GM12878 (cell line): ENCODE measurements around the gene ASIC2. TPM values are rescaled to one million over a fixed set of nuclear protein-coding genes. Genes with fewer than 3 reads are reported as not detected.

ENCODE experiments used
- ATAC-seq: fragments of 200-7000 bp; cut with Tn5 transposase; 3 replicates; pipeline ENCODE4 v1.9.1; 2020; ENCODE audit warnings: mild to moderate bottlenecking, moderate library complexity
- BruUV-seq: library from RNA; stranded (reverse); fragments of 400-500 nt; replicated peaks from 2 replicates; lab custom pipeline; 2021; lab: Mats Ljungman, UMichigan
- CTCF ChIA-PET: fragments of 300-600 bp; sonication (Branson Sonifier 250); formaldehyde crosslinking; extraction: SDS; loops from one replicate; lab custom pipeline; 2021; ENCODE audit warnings: inconsistent platforms; lab: Yijun Ruan, JAX
- POLR2A ChIA-PET: fragments of 350-600 bp; formaldehyde crosslinking; extraction: SDS; loops from one replicate; lab custom pipeline; 2021; ENCODE audit warnings: inconsistent platforms; lab: Charles Lee
- RAD21 ChIA-PET: fragments of 300-600 bp; sonication (Branson Sonifier 250); formaldehyde crosslinking; loops from one replicate; lab custom pipeline; 2023; ENCODE audit warnings: antibody characterized with exemption; ENCODE audit not compliant: unreplicated experiment; lab: Charles Lee
- SMC1A ChIA-PET: fragments of 300-600 bp; sonication (Branson Sonifier 250); formaldehyde crosslinking; loops from one replicate; lab custom pipeline; 2023; ENCODE audit not compliant: unreplicated experiment, uncharacterized antibody; lab: Charles Lee
- DNase-seq: peaks from one replicate; pipeline ENCODE4 v3.0.0-alpha.2; 2011; ENCODE audit warnings: low read depth, low spot score
- FAIRE-seq: peaks from 3 replicates; lab custom pipeline; 2011; peaks lifted over from hg19 to GRCh38; lab: Jason Lieb, UNC
- H2AFZ ChIP-seq: 2 replicates; pipeline ENCODE4 v1.6.0; 2011; ENCODE audit warnings: low read depth, low read length, control low read depth; ENCODE audit not compliant: control insufficient read depth
- H3K27ac ChIP-seq: 2 replicates; pipeline ENCODE4 v1.5.1; 2011; ENCODE audit warnings: control low read depth; ENCODE audit not compliant: control insufficient read depth, insufficient read depth
- H3K27me3 ChIP-seq, 2 experiments: replicated peaks in 1 of 2; 2 replicates each; pipeline versions ENCODE4 v1.6.0 to v1.6.1; 2011; ENCODE audit warnings: low read length in 1 of 2; ENCODE audit not compliant: control insufficient read depth in 2 of 2, insufficient read depth in 2 of 2
- H3K36me3 ChIP-seq, 2 experiments: 2 replicates each; pipeline ENCODE4 v1.5.1; 2011; ENCODE audit warnings: low read length in 1 of 2; ENCODE audit not compliant: control insufficient read depth in 2 of 2, insufficient read depth in 2 of 2
- H3K4me1 ChIP-seq: 2 replicates; pipeline ENCODE4 v1.6.1; 2011; ENCODE audit warnings: mild to moderate bottlenecking, low read length, moderate library complexity, mixed read lengths; ENCODE audit not compliant: control insufficient read depth, insufficient read depth
- H3K4me2 ChIP-seq: 2 replicates; pipeline ENCODE4 v1.6.0; 2011; ENCODE audit warnings: control low read depth; ENCODE audit not compliant: control insufficient read depth, insufficient read depth
- H3K4me3 ChIP-seq: fragments of 200-600 bp; sonication (generic); 2 replicates; pipeline ENCODE4 v1.5.1; 2016
- H3K79me2 ChIP-seq: 2 replicates; pipeline ENCODE4 v1.6.0; 2011; ENCODE audit warnings: low read length; ENCODE audit not compliant: control insufficient read depth, insufficient read depth
- H3K9ac ChIP-seq: 2 replicates; pipeline ENCODE4 v1.8.0; 2011; ENCODE audit warnings: low read length, control low read depth, mixed read lengths; ENCODE audit not compliant: control insufficient read depth, insufficient read depth
- H3K9me3 ChIP-seq: replicated peaks from 3 replicates; pipeline ENCODE4 v1.5.1; 2011; ENCODE audit warnings: mild to moderate bottlenecking, low read length; ENCODE audit not compliant: control insufficient read depth, insufficient read depth
- H4K20me1 ChIP-seq: 2 replicates; pipeline ENCODE4 v1.6.0; 2011; ENCODE audit not compliant: control insufficient read depth, insufficient read depth
- ATF3 ChIP-seq: IDR thresholded peaks from 2 replicates; pipeline ENCODE4 v1.6.1; 2011; ENCODE audit warnings: low read depth, mild to moderate bottlenecking, low read length, moderate library complexity, borderline replicate concordance; ENCODE audit errors: extremely low read depth
- BCL11A ChIP-seq: IDR thresholded peaks from 2 replicates; pipeline ENCODE4 v1.6.1; 2011; ENCODE audit warnings: low read depth, low read length
- BRCA1 ChIP-seq: IDR thresholded peaks from 2 replicates; pipeline ENCODE4 v1.6.1; 2011; ENCODE audit warnings: low read depth, low read length, improper control_type of control experiment
- CUX1 ChIP-seq: IDR thresholded peaks from 2 replicates; pipeline ENCODE4 v1.6.1; 2012; ENCODE audit warnings: improper control_type of control experiment, low read depth, low read length; ENCODE audit not compliant: insufficient replicate concordance
- DPF2 ChIP-seq: fragments of 450-650 bp; IDR thresholded peaks from 2 replicates; pipeline ENCODE4 v1.6.1; 2017; ENCODE audit warnings: mild to moderate bottlenecking
- FOXM1 ChIP-seq: IDR thresholded peaks from 2 replicates; pipeline ENCODE4 v1.6.1; 2012; ENCODE audit warnings: low read depth, mild to moderate bottlenecking, inconsistent platforms, low read length, moderate library complexity
- IKZF2 ChIP-seq, 2 experiments: fragments of 450-650 bp; IDR thresholded peaks; 2 replicates each; pipeline ENCODE4 v1.6.1; 2017; ENCODE audit warnings: mild to moderate bottlenecking in 2 of 2, moderate library complexity in 2 of 2
- MEF2A ChIP-seq: IDR thresholded peaks from 2 replicates; pipeline ENCODE4 v1.6.1; 2011; ENCODE audit warnings: low read depth, mild to moderate bottlenecking, low read length, moderate library complexity; ENCODE audit not compliant: insufficient read depth
- MXI1 ChIP-seq: fragments of 150-350 bp; IDR thresholded peaks from 2 replicates; pipeline ENCODE4 v1.6.1; 2011; ENCODE audit warnings: low read depth, mild to moderate bottlenecking, inconsistent platforms, low read length, improper control_type of control experiment
- NR2C1 ChIP-seq: fragments of 450-650 bp; IDR thresholded peaks from 2 replicates; pipeline ENCODE4 v1.6.1; 2017; ENCODE audit warnings: antibody characterized with exemption, mild to moderate bottlenecking, moderate library complexity
- NR2C2 ChIP-seq: IDR thresholded peaks from 2 replicates; pipeline ENCODE4 v1.6.1; 2011; ENCODE audit warnings: borderline replicate concordance, low read depth; ENCODE audit not compliant: control insufficient read depth, insufficient read length
- NR2F1 ChIP-seq: fragments of 450-650 bp; conservative IDR thresholded peaks from 2 replicates; pipeline ENCODE4 v1.6.1; 2017; ENCODE audit warnings: mild to moderate bottlenecking
- PAX5 ChIP-seq: IDR thresholded peaks from 2 replicates; pipeline ENCODE4 v1.6.1; 2011; ENCODE audit warnings: low read depth, low read length, borderline replicate concordance
- POLR2A ChIP-seq: IDR thresholded peaks from 2 replicates; pipeline ENCODE4 v1.6.1; 2011; ENCODE audit warnings: low read depth, mild to moderate bottlenecking, low read length
- RCOR1 ChIP-seq: conservative IDR thresholded peaks from 2 replicates; pipeline ENCODE4 v1.6.1; 2012; ENCODE audit warnings: low read depth, low read length, improper control_type of control experiment
- RFX5 ChIP-seq: IDR thresholded peaks from 2 replicates; pipeline ENCODE4 v1.6.1; 2011; ENCODE audit warnings: low read depth, low read length, improper control_type of control experiment
- SKIL ChIP-seq: fragments of 450-650 bp; IDR thresholded peaks from 2 replicates; pipeline ENCODE4 v1.6.1; 2017; ENCODE audit warnings: mild to moderate bottlenecking, low read depth, inconsistent platforms; ENCODE audit not compliant: poor library complexity, severe bottlenecking
- SMC3 ChIP-seq: IDR thresholded peaks from 2 replicates; pipeline ENCODE4 v1.6.1; 2011; ENCODE audit warnings: low read length, improper control_type of control experiment, borderline replicate concordance
- WGBS: methylation state at CpG from one replicate; pipeline ENCODE4 v1.1.6; 2016; ENCODE audit warnings: low lambda C conversion rate; ENCODE audit not compliant: insufficient replicate concordance, insufficient coverage; ENCODE audit errors: missing lambda C conversion rate; 5-methylcytosine and 5-hydroxymethylcytosine counted together
- in situ Hi-C: fragments of 300-500 bp; cut with MboI; formaldehyde crosslinking; loops from 9 replicates; pipeline ENCODE4 v1.14.3; 2018; ENCODE audit warnings: mixed read lengths
- intact Hi-C: fragments of 100-400 bp; cut with micrococcal nuclease; formaldehyde crosslinking; loops from one replicate; pipeline ENCODE4 v1.14.2; 2022; ENCODE audit not compliant: unreplicated experiment
- polyA plus RNA-seq, 11 experiments: library from polyadenylated mRNA; depleted of rRNA in 4 of 11; unstranded in 6 of 11; stranded (reverse) in 5 of 11; fragments of >200 nt; fragmentation: Nextera tagmentation in 4 of 11; fragmentation: Illumina TruSeq in 1 of 11; extraction: Ambion mirVana in 4 of 11; extraction: Trizol in 1 of 11; gene quantifications; 1 replicate in 1 of 11; 2 replicates in 10 of 11; pipeline versions ENCODE4 v1.2.1 to v1.2.3, GENCODE V29; 2011 to 2016; ENCODE audit warnings: inconsistent platforms in 2 of 11, missing spikeins in 2 of 11, low read depth in 1 of 11
- total RNA-seq, 4 experiments: library from RNA; depleted of rRNA in 3 of 4; stranded (reverse); fragments of >200 nt in 3 of 4; fragmentation: Illumina TruSeq in 1 of 4; extraction: Trizol in 1 of 4; gene quantifications; 2 replicates each; pipeline versions ENCODE4 v1.2.1 to v1.2.3, GENCODE V29; 2013 to 2021

Gene ASIC2
- total and polyA plus RNA-seq, 10 of the 15 experiments (the other 5 are each of a cell fraction or from before 2014, with no cell fraction given), result not detected

- H2AFZ ChIP-seq, result no peak overlapping the region
- BruUV-seq, result no TSS peak
- no peaks in the 10 kb centered on the region for H4K20me1 ChIP-seq
- H3K9ac ChIP-seq, result no peak overlapping the region
- TF ChIP-seq SKIL (no peak), BCL11A (no peak), MEF2A (no peak), PAX5 (no peak), RFX5 (no peak), MXI1 (no peak), DPF2 (no peak), FOXM1 (no peak), SMC3 (no peak), ATF3 (no peak), CUX1 (no peak), RCOR1 (no peak), IKZF2 (IDR thresholded peaks at IDR 0.05) (no peak), NR2C1 (no peak), BRCA1 (no peak), NR2C2 (no peak), NR2F1 (no peak), POLR2A (no peak)
- RAD21 ChIA-PET, result no interaction called here
- H3K36me3 ChIP-seq, result no peaks in the 10 kb centered on the region
- H3K79me2 ChIP-seq, result no peaks in the 10 kb centered on the region
- peaks cover 0 to 4% of the 10 kb centered on the region in 2 experiments; a peak in 1 of 4 replicates for H3K27me3 ChIP-seq
- CTCF ChIA-PET, result no interaction called here
- no peak overlapping the region for H3K4me3 ChIP-seq
- SMC1A ChIA-PET, result no interaction called here
- intact Hi-C loops (no loop called here), in situ Hi-C loops (no loop called here)
- FAIRE-seq (no peak), ATAC-seq (no peak), DNase-seq (no peak)
- POLR2A ChIA-PET, result no interaction called here
- no peak overlapping the region for H3K27ac ChIP-seq
- 12% methylated on average over 3 of the region's 3 CpGs for WGBS
- no peaks in the 10 kb centered on the region for H3K4me1 ChIP-seq
- no peak overlapping the region for H3K4me2 ChIP-seq
- H3K9me3 ChIP-seq, result no peaks in the 10 kb centered on the region
These were observed 268.2 kb downstream of the ASIC2 start for GRCh38 chr17:33024688-33025486.
